ENCODE results near the gene GTF2IRD2.
A peak's percentile ranks its signal among the peaks of the same experiment; 100 is the strongest.
"Not testable (repeated sequence)": the region's sequence is repeated elsewhere in the genome, so short reads cannot be mapped to it uniquely, and the experiment has no call there.

Gene GTF2IRD2
- 0.30 to 0.96 reads per million in 2 experiments for total RNA-seq

DNA sequence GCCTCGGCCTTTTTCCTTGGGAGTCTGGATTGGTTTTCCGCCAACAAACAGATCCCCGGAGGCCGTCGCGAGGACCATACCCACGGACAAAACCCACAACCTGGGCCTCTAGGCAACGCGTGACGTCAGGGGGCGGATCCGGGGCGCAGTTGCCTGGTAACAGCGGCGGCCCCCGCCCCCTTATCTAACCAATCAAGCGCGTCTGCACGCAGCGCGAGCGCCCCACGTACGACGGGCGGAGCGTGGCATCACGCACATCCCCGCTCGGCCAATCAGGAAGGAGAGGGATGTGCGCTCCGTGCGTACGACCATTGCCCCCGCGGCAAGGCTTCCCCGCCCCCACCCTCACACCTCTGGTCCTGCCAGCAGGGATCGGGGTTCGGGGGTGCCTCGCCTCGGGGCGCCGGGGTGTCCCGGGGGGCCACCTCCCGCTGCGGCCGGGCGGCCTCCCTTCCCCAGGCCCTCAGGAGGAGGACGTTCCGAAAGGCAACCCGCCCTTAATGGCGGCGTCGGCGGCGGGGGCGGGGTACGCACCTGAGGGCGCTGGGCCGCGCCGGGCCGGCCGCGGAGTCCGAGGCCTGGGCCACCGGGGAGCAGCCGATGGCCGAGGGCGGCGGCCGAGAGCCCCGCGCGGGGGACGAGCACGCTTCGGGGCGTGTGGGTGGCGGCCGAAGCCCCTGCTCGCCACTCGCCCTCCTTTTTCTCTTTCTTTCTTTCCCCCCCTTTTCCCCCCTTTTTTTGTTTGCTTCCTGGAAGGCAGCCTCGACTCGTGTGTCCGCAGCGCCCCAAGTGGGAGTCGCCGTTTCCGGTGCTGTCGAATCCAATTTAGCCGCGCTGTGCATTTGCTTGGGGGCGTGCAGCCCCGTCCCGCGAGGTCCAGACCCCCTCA lies at the start of gene GTF2IRD2:
TSS of gene GTF2IRD2 (minus strand) at position 773 of the 889 bp plus-strand sequence. CDS start 15,227 bp downstream, outside the sequence.
- not testable (repeated sequence) for DNase-seq (ENCODE audit: low read depth)

DNA sequence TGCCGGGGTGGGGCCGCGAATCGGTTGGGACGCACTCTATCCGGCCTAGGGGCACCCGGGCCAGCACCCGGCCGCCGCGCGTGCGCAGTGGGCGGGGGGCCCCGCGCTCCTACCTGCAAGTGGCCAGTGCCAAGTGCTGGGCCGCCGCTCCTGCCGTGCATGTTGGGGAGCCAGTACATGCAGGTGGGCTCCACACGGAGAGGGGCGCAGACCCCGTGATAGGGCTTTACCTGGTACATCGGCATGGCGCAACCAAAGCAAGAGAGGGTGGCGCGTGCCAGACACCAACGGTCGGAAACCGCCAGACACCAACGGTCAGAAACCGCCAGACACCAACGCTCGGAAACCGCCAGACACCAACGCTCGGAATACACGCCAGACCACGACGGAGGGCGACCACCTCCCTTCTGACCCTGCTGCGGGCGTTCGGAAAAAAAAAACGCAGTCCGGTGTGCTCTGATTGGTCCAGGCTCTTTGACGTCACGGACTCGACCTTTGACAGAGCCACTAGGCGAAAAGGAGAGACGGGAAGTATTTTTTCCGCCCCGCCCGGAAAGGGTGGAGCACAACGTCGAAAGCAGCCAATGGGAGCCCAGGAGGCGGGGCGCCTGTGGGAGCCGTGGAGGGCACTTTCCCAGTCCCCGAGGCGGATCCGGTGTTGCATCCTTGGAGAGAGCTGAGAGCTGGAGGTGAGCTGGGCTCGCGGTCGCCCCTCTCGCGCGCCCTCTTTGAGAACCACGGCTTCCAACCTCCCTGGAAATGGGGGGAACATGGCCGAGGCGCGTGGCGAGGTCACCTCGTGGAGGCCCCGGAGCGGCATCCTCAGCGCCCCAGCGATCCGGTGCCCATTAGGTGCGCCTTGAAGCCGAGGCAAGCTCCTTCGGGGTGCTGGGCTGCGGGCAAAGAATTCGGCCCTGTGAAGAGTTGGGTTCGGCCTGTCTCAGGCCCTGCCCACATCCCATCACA lies 39.0 kb upstream of the GTF2IRD2 start:
- peak; percentile 75 for DNase-seq (ENCODE audit: low read depth)

GRCh38 chr7:74889518-74890129 lies 38.2 kb upstream of the GTF2IRD2 start:
- not testable (repeated sequence) for DNase-seq (ENCODE audit: low read depth)

DNA sequence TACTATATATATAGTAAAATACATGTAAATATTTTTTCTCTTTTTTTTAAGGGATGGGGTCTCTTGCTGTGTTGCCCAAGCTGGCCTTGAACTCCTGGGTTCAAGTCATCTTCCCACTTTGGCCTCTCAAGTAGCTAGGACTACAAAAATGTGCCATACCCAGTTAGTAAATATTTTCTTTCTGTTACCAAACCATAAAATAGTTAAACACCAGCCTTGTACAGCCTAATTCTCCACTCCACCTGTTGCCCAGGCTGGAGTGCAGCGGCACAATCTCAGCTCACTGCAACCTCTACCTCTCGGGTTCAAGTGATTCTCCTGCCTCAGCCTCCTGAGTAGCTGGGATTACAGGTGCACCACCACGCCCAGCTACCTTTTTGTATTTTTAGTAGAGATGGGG lies 33.9 kb upstream of the GTF2IRD2 start:
- DNase-seq (ENCODE audit: low read depth) = not testable (repeated sequence)

- not testable (repeated sequence) for DNase-seq (ENCODE audit: low read depth)
These were observed 30.7 kb upstream of the GTF2IRD2 start for GRCh38 chr7:74882110-74882509.

GRCh38 chr7:74874748-74875512 lies 23.5 kb upstream of the GTF2IRD2 start:
- not testable (repeated sequence) for DNase-seq (ENCODE audit: low read depth)

GRCh38 chr7:74874104-74874747 lies 22.8 kb upstream of the GTF2IRD2 start:
- not testable (repeated sequence) for DNase-seq (ENCODE audit: low read depth)

DNA sequence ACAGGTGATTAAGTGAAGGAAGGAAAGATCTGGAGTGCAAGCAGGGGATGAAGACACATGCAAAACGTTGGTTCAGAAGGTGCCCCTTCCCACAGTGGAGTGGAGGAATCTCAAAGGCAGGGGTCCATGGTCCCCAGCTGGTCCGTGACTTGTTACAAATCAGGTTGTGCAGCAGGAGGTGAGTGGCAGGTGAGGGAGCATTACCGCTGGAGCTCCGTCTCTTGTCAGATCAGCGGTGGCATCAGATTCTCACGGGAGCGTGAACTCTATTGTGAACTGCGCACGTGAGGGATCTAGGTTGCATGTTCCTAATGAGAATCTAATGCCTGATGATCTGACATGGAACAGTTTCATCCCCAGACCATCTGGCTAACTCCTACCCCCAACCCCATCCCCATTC lies 21.1 kb upstream of the GTF2IRD2 start:
- DNase-seq (ENCODE audit: low read depth) = not testable (repeated sequence)

DNA sequence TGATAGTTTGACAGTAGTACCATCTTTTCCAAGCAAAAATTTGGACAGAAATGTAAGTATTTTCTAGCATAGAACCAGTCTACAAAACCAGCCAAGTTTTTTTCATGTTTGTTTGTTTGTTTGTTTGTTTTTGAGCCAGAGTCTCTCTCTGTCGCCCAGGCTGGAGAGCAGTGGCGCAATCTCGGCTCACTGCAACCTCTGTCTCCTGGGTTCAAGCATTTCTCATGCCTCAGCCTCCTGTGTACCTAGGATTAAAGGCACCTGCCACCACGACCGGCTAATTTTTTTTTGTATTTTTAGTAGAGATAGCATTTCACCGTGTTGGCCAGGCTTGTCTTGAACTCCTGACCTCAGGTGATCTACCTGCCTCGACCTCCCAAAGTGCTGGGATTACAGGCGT lies 14.4 kb upstream of the GTF2IRD2 start:
- not testable (repeated sequence) for DNase-seq (ENCODE audit: low read depth)

GRCh38 chr7:74849853-74850252 lies 1.6 kb downstream of the GTF2IRD2 start:
- DNase-seq (ENCODE audit: low read depth) = not testable (repeated sequence)

- not testable (repeated sequence) for DNase-seq (ENCODE audit: low read depth)
These were observed 21.0 kb downstream of the GTF2IRD2 start for GRCh38 chr7:74830411-74830810.

DNA sequence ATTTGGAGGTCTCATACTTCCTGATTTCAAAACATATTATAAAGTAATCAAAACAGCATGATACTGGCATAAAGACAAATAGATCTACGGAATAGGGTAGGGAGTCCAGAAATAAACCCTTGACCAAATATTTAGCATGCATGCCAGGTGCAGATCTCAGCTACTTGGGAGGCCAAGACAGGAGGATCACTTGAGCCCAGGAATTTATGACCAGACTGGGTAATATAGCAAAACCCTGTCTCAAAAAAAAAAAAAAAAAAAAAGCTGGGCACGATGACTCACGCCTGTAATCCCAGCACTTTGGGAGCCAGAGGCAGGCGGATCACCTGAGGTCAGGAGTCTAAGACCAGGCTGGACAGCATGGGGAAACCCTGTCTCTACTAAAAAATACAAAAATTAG lies 21.4 kb downstream of the GTF2IRD2 start:
- DNase-seq (ENCODE audit: low read depth) = not testable (repeated sequence)

- DNase-seq (ENCODE audit: low read depth) = not testable (repeated sequence)
These were observed 30.1 kb downstream of the GTF2IRD2 start for GRCh38 chr7:74821259-74821658.

DNA sequence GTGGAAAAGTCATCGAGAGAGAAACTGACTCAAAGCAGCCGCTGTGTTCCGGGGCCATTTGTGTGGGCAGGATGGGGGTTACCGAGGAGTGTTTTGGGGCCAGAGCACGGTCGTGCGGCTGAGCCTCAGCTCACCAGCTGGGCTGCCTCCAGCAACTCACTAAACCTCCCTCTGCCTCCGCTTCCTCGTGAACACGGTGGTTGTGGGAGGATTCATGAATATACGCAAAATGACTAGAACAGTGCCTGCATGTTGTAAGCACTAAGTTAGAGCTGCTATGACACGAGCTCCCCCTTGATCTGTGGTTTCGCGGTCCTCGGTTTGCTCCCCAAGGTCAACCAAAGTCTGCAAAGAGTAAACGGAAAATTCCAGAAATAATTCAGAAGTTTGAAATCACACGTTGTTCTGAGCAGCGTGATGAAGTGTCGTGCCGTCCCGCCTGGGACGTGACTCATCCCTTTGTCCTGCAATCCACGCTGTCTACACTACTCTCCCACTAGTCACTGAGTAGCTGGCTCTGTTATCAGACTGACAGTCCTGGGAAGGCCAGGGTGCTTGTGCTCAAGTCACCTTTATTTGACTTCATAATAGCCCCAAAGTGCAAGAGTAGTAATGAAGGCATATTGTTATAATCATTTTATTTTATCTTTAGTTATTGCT lies 31.1 kb downstream of the GTF2IRD2 start:
- not testable (repeated sequence) for DNase-seq (ENCODE audit: low read depth)

DNA sequence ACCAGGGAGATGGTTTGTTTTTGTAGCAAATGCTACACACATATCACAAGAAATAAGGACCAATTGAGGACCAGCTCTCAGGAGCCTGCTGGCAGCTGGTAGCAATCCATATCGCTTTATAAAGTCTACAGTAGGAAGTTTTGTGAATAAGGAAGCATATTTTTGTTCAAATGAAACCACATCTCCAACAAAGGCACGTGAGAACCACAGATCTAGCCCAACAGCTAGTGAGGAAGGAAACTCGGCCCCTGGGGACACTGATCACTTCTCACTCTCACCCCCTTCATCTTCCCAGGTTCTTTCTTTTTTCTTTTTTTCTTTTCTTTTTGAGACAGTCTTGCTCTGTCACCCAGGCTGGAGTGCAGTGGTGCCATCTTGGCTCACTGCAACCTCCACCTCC lies 35.5 kb downstream of the GTF2IRD2 start:
- not testable (repeated sequence) for DNase-seq (ENCODE audit: low read depth)

DNA sequence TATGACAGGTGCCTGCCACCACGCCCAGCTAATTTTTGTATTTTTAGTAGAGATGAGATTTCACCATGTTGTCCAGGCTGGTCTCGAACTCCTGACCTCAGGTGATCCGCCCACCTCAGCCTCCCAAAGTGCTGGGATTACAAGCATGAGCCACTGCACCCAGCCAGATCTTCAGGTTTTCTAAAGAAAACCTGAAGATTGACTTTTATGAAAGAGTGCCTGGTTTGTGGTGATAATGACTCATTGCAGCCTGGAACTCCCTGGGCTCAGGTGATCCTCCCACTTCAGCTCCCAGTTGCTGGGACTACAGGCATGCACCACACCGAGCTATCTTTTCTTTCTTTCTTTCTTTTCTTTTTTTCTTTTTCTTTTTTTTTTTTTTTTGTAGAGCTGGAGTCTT lies 52.8 kb downstream of the GTF2IRD2 start:
- DNase-seq (ENCODE audit: low read depth) = not testable (repeated sequence)

DNA sequence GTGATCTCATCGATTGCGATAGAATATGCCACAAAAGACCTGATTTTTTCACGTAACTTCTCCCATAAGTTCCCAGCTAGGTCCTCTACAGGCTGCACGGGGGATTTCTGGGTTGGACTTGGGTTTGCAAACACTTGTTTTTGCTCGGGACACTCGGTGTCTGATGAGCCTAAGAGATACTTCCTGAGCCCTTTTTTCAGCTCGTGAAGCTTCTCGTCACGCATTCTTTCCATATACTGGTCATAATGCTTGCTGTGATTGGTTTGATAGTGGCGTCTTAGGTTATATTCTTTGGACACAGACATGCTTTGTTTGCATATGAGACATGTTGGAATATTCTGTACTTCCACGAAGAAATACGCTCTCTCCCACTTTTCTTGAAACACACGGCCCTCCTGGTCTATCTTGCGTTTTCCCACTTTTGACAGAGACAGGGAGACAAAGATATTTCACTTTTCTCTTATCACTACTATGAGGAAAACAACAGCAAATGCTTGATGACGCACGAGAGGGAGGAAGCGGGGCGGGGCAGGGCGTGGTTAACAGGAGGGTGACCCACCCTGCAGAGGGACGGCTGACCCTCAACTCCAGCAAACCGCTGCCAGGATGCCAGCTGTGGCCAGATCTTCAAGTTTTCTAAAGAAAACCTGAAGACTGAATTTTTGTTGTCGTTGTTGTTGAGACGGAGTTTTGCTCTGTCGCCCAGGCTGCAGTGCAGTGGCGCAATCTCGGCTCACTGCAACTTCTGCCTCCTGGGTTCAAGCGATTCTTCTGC lies 53.4 kb downstream of the GTF2IRD2 start:
- not testable (repeated sequence) for DNase-seq (ENCODE audit: low read depth)

- DNase-seq (ENCODE audit: low read depth) = not testable (repeated sequence)
These were observed 62.1 kb downstream of the GTF2IRD2 start for GRCh38 chr7:74789200-74789736.

All from T follicular helper cell (primary cell).